ENCODE data around the gene MRPS5.

DNA sequence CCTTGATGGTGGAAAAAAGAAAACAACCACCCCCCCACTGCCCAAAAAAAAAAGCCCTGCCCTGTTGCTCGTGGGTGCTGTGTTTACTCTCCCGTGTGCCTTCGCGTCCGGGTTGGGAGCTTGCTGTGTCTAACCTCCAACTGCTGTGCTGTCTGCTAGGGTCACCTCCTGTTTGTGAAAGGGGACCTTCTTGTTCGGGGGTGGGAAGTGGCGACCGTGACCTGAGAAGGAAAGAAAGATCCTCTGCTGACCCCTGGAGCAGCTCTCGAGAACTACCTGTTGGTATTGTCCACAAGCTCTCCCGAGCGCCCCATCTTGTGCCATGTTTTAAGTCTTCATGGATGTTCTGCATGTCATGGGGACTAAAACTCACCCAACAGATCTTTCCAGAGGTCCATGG is 68.1 kb downstream of the MRPS5 start:
- TF ChIP-seq, protein P1, sequence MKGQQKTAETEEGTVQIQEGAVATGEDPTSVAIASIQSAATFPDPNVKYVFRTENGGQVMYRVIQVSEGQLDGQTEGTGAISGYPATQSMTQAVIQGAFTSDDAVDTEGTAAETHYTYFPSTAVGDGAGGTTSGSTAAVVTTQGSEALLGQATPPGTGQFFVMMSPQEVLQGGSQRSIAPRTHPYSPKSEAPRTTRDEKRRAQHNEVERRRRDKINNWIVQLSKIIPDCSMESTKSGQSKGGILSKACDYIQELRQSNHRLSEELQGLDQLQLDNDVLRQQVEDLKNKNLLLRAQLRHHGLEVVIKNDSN (IDR thresholded peaks at IDR 0.05), result no peak
- no peak for TF ChIP-seq FOXM1 (IDR thresholded peaks at IDR 0.05; ENCODE audit: borderline replicate concordance, low read depth)
- TF ChIP-seq TAF1 (IDR thresholded peaks at IDR 0.05; ENCODE audit: low read depth), result no peak
- TF ChIP-seq, protein P2, sequence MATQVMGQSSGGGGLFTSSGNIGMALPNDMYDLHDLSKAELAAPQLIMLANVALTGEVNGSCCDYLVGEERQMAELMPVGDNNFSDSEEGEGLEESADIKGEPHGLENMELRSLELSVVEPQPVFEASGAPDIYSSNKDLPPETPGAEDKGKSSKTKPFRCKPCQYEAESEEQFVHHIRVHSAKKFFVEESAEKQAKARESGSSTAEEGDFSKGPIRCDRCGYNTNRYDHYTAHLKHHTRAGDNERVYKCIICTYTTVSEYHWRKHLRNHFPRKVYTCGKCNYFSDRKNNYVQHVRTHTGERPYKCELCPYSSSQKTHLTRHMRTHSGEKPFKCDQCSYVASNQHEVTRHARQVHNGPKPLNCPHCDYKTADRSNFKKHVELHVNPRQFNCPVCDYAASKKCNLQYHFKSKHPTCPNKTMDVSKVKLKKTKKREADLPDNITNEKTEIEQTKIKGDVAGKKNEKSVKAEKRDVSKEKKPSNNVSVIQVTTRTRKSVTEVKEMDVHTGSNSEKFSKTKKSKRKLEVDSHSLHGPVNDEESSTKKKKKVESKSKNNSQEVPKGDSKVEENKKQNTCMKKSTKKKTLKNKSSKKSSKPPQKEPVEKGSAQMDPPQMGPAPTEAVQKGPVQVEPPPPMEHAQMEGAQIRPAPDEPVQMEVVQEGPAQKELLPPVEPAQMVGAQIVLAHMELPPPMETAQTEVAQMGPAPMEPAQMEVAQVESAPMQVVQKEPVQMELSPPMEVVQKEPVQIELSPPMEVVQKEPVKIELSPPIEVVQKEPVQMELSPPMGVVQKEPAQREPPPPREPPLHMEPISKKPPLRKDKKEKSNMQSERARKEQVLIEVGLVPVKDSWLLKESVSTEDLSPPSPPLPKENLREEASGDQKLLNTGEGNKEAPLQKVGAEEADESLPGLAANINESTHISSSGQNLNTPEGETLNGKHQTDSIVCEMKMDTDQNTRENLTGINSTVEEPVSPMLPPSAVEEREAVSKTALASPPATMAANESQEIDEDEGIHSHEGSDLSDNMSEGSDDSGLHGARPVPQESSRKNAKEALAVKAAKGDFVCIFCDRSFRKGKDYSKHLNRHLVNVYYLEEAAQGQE (IDR thresholded peaks at IDR 0.05; ENCODE audit: low read depth), result no peak
- TF ChIP-seq EP300 (IDR thresholded peaks at IDR 0.05; ENCODE audit: borderline replicate concordance), result no peak
- no peak for TF ChIP-seq CREB1 (IDR thresholded peaks at IDR 0.05; ENCODE audit: low read depth)
- TF ChIP-seq YY1 (IDR thresholded peaks at IDR 0.05; ENCODE audit: low read depth), result no peak
- no peak for TF ChIP-seq CEBPB (IDR thresholded peaks at IDR 0.05)
- TF ChIP-seq RAD21 (IDR thresholded peaks at IDR 0.05; ENCODE audit: low read depth), result peak; percentile 66
